ENCODE results near the gene TRAF1. TPM values are rescaled to one million over a fixed set of nuclear protein-coding genes. Genes with fewer than 3 reads are reported as not detected.

The TRAF1 gene
- total RNA-seq, 2 donors from 2014 or later, result 3.6 to 8.2 TPM

GRCh38 chr9:120949290-120949689, 22.7 kb upstream of the TRAF1 start:
- H3K4me1 ChIP-seq (ENCODE audit: control insufficient read depth, insufficient read depth, low read length), result no peaks in the 10 kb centered on the region
- peaks cover 24% of the 10 kb centered on the region for H3K36me3 ChIP-seq (ENCODE audit: control insufficient read depth, insufficient read depth, low read length)
- no peak for TF ChIP-seq CTCF (conservative IDR thresholded peaks at IDR 0.05)
- WGBS, 2 experiments (ENCODE audit: insufficient coverage in 1 of 2, insufficient read length in 1 of 2), result 85 to 88% methylated on average over 1 to 2 of the region's 2 CpGs
- no peak overlapping the region for H3K9ac ChIP-seq (ENCODE audit: extremely low read depth, low read length, poor library complexity, severe bottlenecking)
- no peak overlapping the region for H3K4me3 ChIP-seq (ENCODE audit: low read length)
- Mint-ChIP-seq H3K27me3 (ENCODE audit: insufficient read depth) (no peaks in the 10 kb centered on the region), H3K27ac (no peak overlapping the region), H3K4me3 (no peak overlapping the region), H3K36me3 (ENCODE audit: low read depth) (peaks cover 24% of the 10 kb centered on the region), H3K9me3 (no peaks in the 10 kb centered on the region), H3K4me1 (peaks cover 5% of the 10 kb centered on the region)
- DNase-seq, result no peak
- H3K27me3 ChIP-seq (ENCODE audit: control insufficient read depth, insufficient read depth, low read length, poor library complexity, severe bottlenecking), result no peaks in the 10 kb centered on the region
- H3K27ac ChIP-seq (ENCODE audit: low read depth, low read length), result no peak overlapping the region
- no peaks in the 10 kb centered on the region for H3K9me3 ChIP-seq (ENCODE audit: control insufficient read depth, low read length)

DNA sequence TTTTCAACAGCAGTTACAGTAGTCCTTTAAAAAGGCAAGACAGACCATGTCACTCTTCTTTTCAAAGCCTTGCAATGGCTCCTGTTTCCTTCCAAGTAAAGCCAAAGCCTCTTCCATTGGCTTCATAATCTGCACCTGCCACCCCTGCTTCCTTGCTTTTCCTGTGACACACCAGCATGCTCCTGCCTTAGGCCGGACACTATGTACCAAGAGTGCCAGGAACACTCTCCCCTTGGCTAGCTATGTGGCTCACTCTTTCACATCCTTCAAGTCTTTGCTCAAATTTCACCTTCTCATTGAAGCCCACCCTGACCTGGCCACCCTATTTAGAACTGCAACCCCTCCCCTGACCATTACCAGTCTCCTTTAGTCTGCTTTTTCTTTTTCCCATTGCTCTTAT, 22.2 kb upstream of the TRAF1 start:
- Mint-ChIP-seq H3K4me3 (no peak overlapping the region), H3K27ac (no peak overlapping the region), H3K4me1 (peaks cover 7% of the 10 kb centered on the region), H3K27me3 (ENCODE audit: insufficient read depth) (no peaks in the 10 kb centered on the region), H3K9me3 (no peaks in the 10 kb centered on the region), H3K36me3 (ENCODE audit: low read depth) (peaks cover 22% of the 10 kb centered on the region)
- WGBS, 2 experiments (ENCODE audit: insufficient coverage in 1 of 2, insufficient read length in 1 of 2), result 80 to 92% methylated on average over 1 of the region's 1 CpG
- Histone ChIP-seq H3K9ac (ENCODE audit: extremely low read depth, low read length, poor library complexity, severe bottlenecking) (no peak overlapping the region), H3K27me3 (ENCODE audit: control insufficient read depth, insufficient read depth, low read length, poor library complexity, severe bottlenecking) (no peaks in the 10 kb centered on the region), H3K4me3 (ENCODE audit: low read length) (no peak overlapping the region), H3K4me1 (ENCODE audit: control insufficient read depth, insufficient read depth, low read length) (no peaks in the 10 kb centered on the region), H3K36me3 (ENCODE audit: control insufficient read depth, insufficient read depth, low read length) (peaks cover 22% of the 10 kb centered on the region), H3K9me3 (ENCODE audit: control insufficient read depth, low read length) (no peaks in the 10 kb centered on the region), H3K27ac (ENCODE audit: low read depth, low read length) (no peak overlapping the region)
- no peak for TF ChIP-seq CTCF (conservative IDR thresholded peaks at IDR 0.05)
- DNase-seq, result no peak

GRCh38 chr9:120947222-120947621, 20.6 kb upstream of the TRAF1 start:
- Histone ChIP-seq H3K9me3 (ENCODE audit: control insufficient read depth, low read length) (no peaks in the 10 kb centered on the region), H3K9ac (ENCODE audit: extremely low read depth, low read length, poor library complexity, severe bottlenecking) (no peak overlapping the region), H3K27ac (ENCODE audit: low read depth, low read length) (no peak overlapping the region), H3K36me3 (ENCODE audit: control insufficient read depth, insufficient read depth, low read length) (peaks cover 10% of the 10 kb centered on the region), H3K4me1 (ENCODE audit: control insufficient read depth, insufficient read depth, low read length) (no peaks in the 10 kb centered on the region), H3K27me3 (ENCODE audit: control insufficient read depth, insufficient read depth, low read length, poor library complexity, severe bottlenecking) (no peaks in the 10 kb centered on the region), H3K4me3 (ENCODE audit: low read length) (no peak overlapping the region)
- Mint-ChIP-seq H3K4me1 (peaks cover 7% of the 10 kb centered on the region), H3K4me3 (no peak overlapping the region), H3K36me3 (ENCODE audit: low read depth) (peaks cover 10% of the 10 kb centered on the region), H3K27me3 (ENCODE audit: insufficient read depth) (no peaks in the 10 kb centered on the region), H3K9me3 (no peaks in the 10 kb centered on the region), H3K27ac (no peak overlapping the region)
- no peak for TF ChIP-seq CTCF (conservative IDR thresholded peaks at IDR 0.05)
- 96 to 98% methylated on average over 2 of the region's 2 CpGs for WGBS, 2 experiments (ENCODE audit: insufficient coverage in 1 of 2, insufficient read length in 1 of 2)
- no peak for DNase-seq

Data from endodermal cell (in vitro differentiated cells).